H1 (cell line): ENCODE results near the gene DNAI2. TPM values are rescaled to one million over a fixed set of nuclear protein-coding genes. Genes with fewer than 3 reads are reported as not detected.

Source experiments
- BACH1 ChIP-seq: IDR thresholded peaks from 2 replicates; pipeline ENCODE4 v1.6.1; 2012; ENCODE audit warnings: low read length, improper control_type of control experiment
- BCL11A ChIP-seq, 2 experiments: IDR thresholded peaks; one replicate each; pipeline ENCODE4 v1.6.1; 2011; ENCODE audit warnings: low read depth in 2 of 2, low read length in 2 of 2, mild to moderate bottlenecking in 2 of 2
- CEBPB ChIP-seq: IDR thresholded peaks from 2 replicates; pipeline ENCODE4 v1.6.1; 2012; ENCODE audit warnings: low read depth, low read length
- RBBP5 ChIP-seq: IDR thresholded peaks from 2 replicates; pipeline ENCODE4 v1.7.1; 2012; ENCODE audit warnings: low read depth, mild to moderate bottlenecking, inconsistent platforms, low read length, moderate library complexity, borderline replicate concordance
- SIX5 ChIP-seq: IDR thresholded peaks from 2 replicates; pipeline ENCODE4 v1.6.1; 2011; ENCODE audit warnings: mild to moderate bottlenecking, low read depth, low read length
- TCF12 ChIP-seq: IDR thresholded peaks from 2 replicates; pipeline ENCODE4 v1.6.1; 2011; ENCODE audit warnings: low read depth, mild to moderate bottlenecking, low read length
- ZNF274 ChIP-seq: IDR thresholded peaks from 2 replicates; pipeline ENCODE4 v1.7.0; 2012; ENCODE audit warnings: low read length, borderline replicate concordance; ENCODE audit errors: extremely low read depth
- polyA plus RNA-seq, 7 experiments: library from polyadenylated mRNA; depleted of rRNA in 3 of 7; stranded (reverse) in 5 of 7; unstranded in 2 of 7; fragments of >200 nt in 5 of 7; fragments of 200-250 nt in 2 of 7; gene quantifications; 1 replicate in 5 of 7; 2 replicates in 1 of 7; 4 replicates in 1 of 7; pipeline versions ENCODE4 v1.2.1 to v1.2.3, GENCODE V29; 2011 to 2013; ENCODE audit warnings: missing spikeins in 2 of 7, mixed read lengths in 2 of 7
- total RNA-seq: library from RNA; stranded (reverse); fragmentation: NEBNext Ultra II Directional; extraction: Animal tissue kit (Norgen Biotek cat#: 25700); gene quantifications from 2 replicates; pipeline ENCODE4 v1.2.1, GENCODE V29; 2021
- TF ChIP-seq, protein P1 (sequence below): IDR thresholded peaks from 2 replicates; pipeline ENCODE4 v1.6.1; 2012; ENCODE audit warnings: inconsistent platforms

DNAI2 gene
- total and polyA plus RNA-seq, 2 of the 8 experiments (the other 6 are each of a cell fraction or from before 2014, with no cell fraction given) = 0.08 to 0.15 TPM

DNA sequence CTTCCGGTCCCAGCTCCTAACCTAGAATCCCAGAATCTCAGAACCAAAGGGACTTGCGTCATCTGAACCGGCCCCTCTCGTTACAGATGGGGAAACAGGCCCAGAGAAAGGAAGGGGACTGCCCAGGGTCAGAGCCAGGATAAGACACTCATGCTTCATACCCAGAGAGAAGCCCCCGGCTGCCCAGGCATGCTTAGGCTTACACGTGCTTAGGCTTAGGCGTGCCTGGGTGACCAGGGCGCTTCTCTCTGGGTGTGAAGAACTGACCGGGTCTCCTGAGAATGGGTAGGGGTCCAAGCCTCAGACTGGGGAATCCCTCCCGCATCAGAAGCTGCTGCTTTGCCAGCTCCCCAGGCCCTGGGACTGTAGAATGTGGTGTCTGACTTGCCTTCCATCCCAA is 29.9 kb upstream of the DNAI2 start (continued):
- TF ChIP-seq, protein P1, sequence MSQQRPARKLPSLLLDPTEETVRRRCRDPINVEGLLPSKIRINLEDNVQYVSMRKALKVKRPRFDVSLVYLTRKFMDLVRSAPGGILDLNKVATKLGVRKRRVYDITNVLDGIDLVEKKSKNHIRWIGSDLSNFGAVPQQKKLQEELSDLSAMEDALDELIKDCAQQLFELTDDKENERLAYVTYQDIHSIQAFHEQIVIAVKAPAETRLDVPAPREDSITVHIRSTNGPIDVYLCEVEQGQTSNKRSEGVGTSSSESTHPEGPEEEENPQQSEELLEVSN = no peak
- TF ChIP-seq RBBP5 (no peak), BCL11A (IDR thresholded peaks at IDR 0.05; ENCODE audit: low read depth in 2 of 2, low read length in 2 of 2) (no peak), ZNF274 (no peak), CEBPB (no peak), BACH1 (no peak), TCF12 (no peak), SIX5 (no peak)
